Vagina (tissue), 2 donors: ENCODE data around the gene ADPRS.

ENCODE experiments used
- CTCF ChIP-seq, 3 experiments: fragments of 450-650 bp in 2 of 3; fragments of 200-600 bp in 1 of 3; sonication (generic) in 1 of 3; IDR thresholded peaks; one replicate each; pipeline ENCODE4 v1.5.1; 2017 to 2019; ENCODE audit warnings: antibody characterized with exemption in 3 of 3, mild to moderate bottlenecking in 2 of 3, moderate library complexity in 2 of 3
- POLR2A ChIP-seq, 2 donors: fragments of 450-650 bp; IDR thresholded peaks; one replicate each; pipeline ENCODE4 v1.6.1; 2017; ENCODE audit warnings: antibody characterized with exemption in 2 of 2, mild to moderate bottlenecking in 2 of 2, moderate library complexity in 2 of 2

- TF ChIP-seq CTCF (IDR thresholded peaks at IDR 0.05) (no peak), POLR2A (IDR thresholded peaks at IDR 0.05) (no peak)
Observed at GRCh38 chr1:36137776-36138175, 49.1 kb downstream of the ADPRS start.
